Coronary artery (tissue), 2 donors: ENCODE measurements around the gene DSCAM.

Experiments
- DNase-seq: peaks from one replicate; pipeline ENCODE4 v3.0.0-alpha.2; 2017; ENCODE audit warnings: low spot score
- H3K27ac ChIP-seq, 2 donors: fragments of 200-600 bp; sonication (generic); one replicate each; pipeline ENCODE4 v1.5.1; 2016 to 2019
- H3K4me3 ChIP-seq: fragments of 200-600 bp; sonication (generic); 2 replicates; pipeline ENCODE4 v1.5.1; 2016; ENCODE audit warnings: mild to moderate bottlenecking, moderate library complexity
- CTCF ChIP-seq: fragments of 200-600 bp; sonication (generic); IDR thresholded peaks from one replicate; pipeline ENCODE4 v1.5.1; 2019; ENCODE audit warnings: antibody characterized with exemption

The DSCAM gene

GRCh38 chr21:40839521-40839920, 7.4 kb downstream of the DSCAM start:
- DNase-seq = no peak
- Histone ChIP-seq H3K4me3 (no peak overlapping the region), H3K27ac (no peak overlapping the region)
- TF ChIP-seq CTCF = no peak

- no peak overlapping the region for H3K4me3 ChIP-seq
- H3K27ac ChIP-seq = no peak overlapping the region
- no peak for TF ChIP-seq CTCF
- DNase-seq = no peak
Measured at GRCh38 chr21:40837456-40837855, 9.5 kb downstream of the DSCAM start.

- H3K4me3 ChIP-seq = no peak overlapping the region
Measured at GRCh38 chr21:40835184-40835694, 11.7 kb downstream of the DSCAM start.

GRCh38 chr21:40833184-40833583, 13.8 kb downstream of the DSCAM start:
- TF ChIP-seq CTCF = no peak
- Histone ChIP-seq H3K4me3 (no peak overlapping the region), H3K27ac (no peak overlapping the region)
- DNase-seq = no peak

More at GRCh38 chr21:40835184-40835694, 11.7 kb downstream of the DSCAM start:
- TF ChIP-seq CTCF = no peak
- no peak overlapping the region for H3K27ac ChIP-seq
- no peak for DNase-seq

- H3K27ac ChIP-seq = no peak overlapping the region
- H3K4me3 ChIP-seq = no peak overlapping the region
- TF ChIP-seq CTCF = no peak
- DNase-seq = no peak
Measured at GRCh38 chr21:40832316-40832715, 14.6 kb downstream of the DSCAM start.

GRCh38 chr21:40830836-40831235, 16.1 kb downstream of the DSCAM start:
- no peak overlapping the region for H3K27ac ChIP-seq
- TF ChIP-seq CTCF = no peak
- no peak overlapping the region for H3K4me3 ChIP-seq
- no peak for DNase-seq

- Histone ChIP-seq H3K27ac (no peak overlapping the region), H3K4me3 (no peak overlapping the region)
- TF ChIP-seq CTCF = no peak
- no peak for DNase-seq
Measured at GRCh38 chr21:40829791-40830190, 17.2 kb downstream of the DSCAM start.
